ENCODE data around the gene GXYLT2. TPM values are rescaled to one million over a fixed set of nuclear protein-coding genes. Genes with fewer than 3 reads are reported as not detected.

Gene GXYLT2
- total RNA-seq, 1 experiment from 2014 or later = 6.1 TPM

GRCh38 chr3:73018298-73018697 is 130.5 kb downstream of the GXYLT2 start:
- H3K36me3 ChIP-seq (ENCODE audit: control insufficient read depth, insufficient read depth, low read length) = no peaks in the 10 kb centered on the region; the same call in none of the 2 replicates
- DNase-seq (ENCODE audit: low read depth, low spot score) = no peak
- H3K4me1 ChIP-seq (ENCODE audit: control insufficient read depth, insufficient read depth, low read length) = peaks cover 9% of the 10 kb centered on the region
- in situ Hi-C loops (cut with HindIII; ENCODE audit: low pct_unique_long_range_greater_than_20kb, low sequenced_read_pairs) = no loop called here
- no peaks in the 10 kb centered on the region for H3K27me3 ChIP-seq (ENCODE audit: control insufficient read depth, insufficient read depth, low read length)
- intact Hi-C loops (cut with micrococcal nuclease; ENCODE audit: unreplicated experiment) = no loop called here
- BruUV-seq (replicated peaks) = no TSS peak
- ATAC-seq = no peak
- H3K4me3 ChIP-seq (ENCODE audit: low read depth in 2 of 2, low read length in 2 of 2) = no peak overlapping the region
- ChIA-PET CTCF (no interaction called here), POLR2A (no interaction called here)
- no peak overlapping the region for H3K27ac ChIP-seq (ENCODE audit: low read length)
- H3K9me3 ChIP-seq (ENCODE audit: control insufficient read depth, insufficient read depth, low read depth, low read length) = no peaks in the 10 kb centered on the region
- TF ChIP-seq SIN3A (IDR thresholded peaks at IDR 0.05; ENCODE audit: borderline replicate concordance, insufficient read depth, low read depth, low read length) (no peak), POLR2AphosphoS5 (IDR thresholded peaks at IDR 0.05; ENCODE audit: low read depth, low read length) (no peak), TCF7L2 (IDR thresholded peaks at IDR 0.05; ENCODE audit: low read depth, low read length) (no peak), CTCF (IDR thresholded peaks at IDR 0.05) (no peak), REST (IDR thresholded peaks at IDR 0.05; ENCODE audit: insufficient read depth in 1 of 2, low read depth in 2 of 2, low read length in 1 of 2) (no peak)

- DNase-seq (ENCODE audit: low read depth, low spot score) (no peak), ATAC-seq (no peak)
- Histone ChIP-seq H3K4me1 (ENCODE audit: control insufficient read depth, insufficient read depth, low read length) (peaks cover 9% of the 10 kb centered on the region), H3K27me3 (ENCODE audit: control insufficient read depth, insufficient read depth, low read length) (no peaks in the 10 kb centered on the region), H3K27ac (ENCODE audit: low read length) (no peak overlapping the region), H3K4me3 (ENCODE audit: low read depth in 2 of 2, low read length in 2 of 2) (no peak overlapping the region), H3K9me3 (ENCODE audit: control insufficient read depth, insufficient read depth, low read depth, low read length) (no peaks in the 10 kb centered on the region), H3K36me3 (ENCODE audit: control insufficient read depth, insufficient read depth, low read length) (no peaks in the 10 kb centered on the region; the same call in none of the 2 replicates)
- in situ Hi-C loops (cut with HindIII; ENCODE audit: low pct_unique_long_range_greater_than_20kb, low sequenced_read_pairs) (no loop called here), intact Hi-C loops (cut with micrococcal nuclease; ENCODE audit: unreplicated experiment) (no loop called here)
- ChIA-PET CTCF (no interaction called here), POLR2A (no interaction called here)
- TF ChIP-seq SIN3A (IDR thresholded peaks at IDR 0.05; ENCODE audit: borderline replicate concordance, insufficient read depth, low read depth, low read length) (no peak), REST (IDR thresholded peaks at IDR 0.05; ENCODE audit: insufficient read depth in 1 of 2, low read depth in 2 of 2, low read length in 1 of 2) (no peak), CTCF (IDR thresholded peaks at IDR 0.05) (no peak), POLR2AphosphoS5 (IDR thresholded peaks at IDR 0.05; ENCODE audit: low read depth, low read length) (no peak), TCF7L2 (IDR thresholded peaks at IDR 0.05; ENCODE audit: low read depth, low read length) (no peak)
- BruUV-seq (replicated peaks) = no TSS peak
These were observed 131.1 kb downstream of the GXYLT2 start for GRCh38 chr3:73018790-73019441.
